ENCODE measurements around the gene THRB. TPM values are rescaled to one million over a fixed set of nuclear protein-coding genes. Genes with fewer than 3 reads are reported as not detected.

THRB gene
- total RNA-seq, 1 experiment from 2014 or later, result 5.8 TPM

DNA sequence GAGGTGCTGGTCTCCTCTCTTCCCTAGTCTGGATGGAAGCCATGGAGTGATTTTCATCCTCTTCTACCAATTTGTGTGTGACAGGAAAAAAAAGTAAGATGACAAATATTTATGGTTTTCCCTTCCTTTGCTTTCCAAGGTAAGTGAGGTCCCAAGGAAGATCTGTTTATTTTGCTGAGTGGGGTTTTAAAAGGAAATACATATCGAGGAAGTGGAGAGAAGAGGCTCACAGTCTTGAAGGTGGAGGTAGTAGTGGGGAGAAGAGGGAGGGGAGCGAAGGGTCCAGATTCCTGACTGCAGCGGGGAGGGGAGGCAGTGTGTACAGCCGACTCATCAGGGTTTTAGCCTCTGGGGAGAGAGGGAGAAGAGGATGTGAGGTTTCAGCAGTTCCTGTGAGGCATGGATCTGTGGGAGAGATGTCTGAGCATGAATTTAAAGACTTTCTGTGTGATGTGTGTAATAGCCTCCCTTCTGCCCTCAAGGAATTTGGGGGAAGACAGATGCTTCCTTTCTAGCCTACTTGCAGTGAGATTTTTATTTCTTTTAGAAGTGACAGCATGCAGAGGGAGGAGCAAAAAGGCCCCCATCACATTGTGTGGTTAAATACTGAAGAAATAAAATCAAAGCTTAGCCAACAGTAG, 272.4 kb downstream of the THRB start (continued):
- TF ChIP-seq, protein P1, sequence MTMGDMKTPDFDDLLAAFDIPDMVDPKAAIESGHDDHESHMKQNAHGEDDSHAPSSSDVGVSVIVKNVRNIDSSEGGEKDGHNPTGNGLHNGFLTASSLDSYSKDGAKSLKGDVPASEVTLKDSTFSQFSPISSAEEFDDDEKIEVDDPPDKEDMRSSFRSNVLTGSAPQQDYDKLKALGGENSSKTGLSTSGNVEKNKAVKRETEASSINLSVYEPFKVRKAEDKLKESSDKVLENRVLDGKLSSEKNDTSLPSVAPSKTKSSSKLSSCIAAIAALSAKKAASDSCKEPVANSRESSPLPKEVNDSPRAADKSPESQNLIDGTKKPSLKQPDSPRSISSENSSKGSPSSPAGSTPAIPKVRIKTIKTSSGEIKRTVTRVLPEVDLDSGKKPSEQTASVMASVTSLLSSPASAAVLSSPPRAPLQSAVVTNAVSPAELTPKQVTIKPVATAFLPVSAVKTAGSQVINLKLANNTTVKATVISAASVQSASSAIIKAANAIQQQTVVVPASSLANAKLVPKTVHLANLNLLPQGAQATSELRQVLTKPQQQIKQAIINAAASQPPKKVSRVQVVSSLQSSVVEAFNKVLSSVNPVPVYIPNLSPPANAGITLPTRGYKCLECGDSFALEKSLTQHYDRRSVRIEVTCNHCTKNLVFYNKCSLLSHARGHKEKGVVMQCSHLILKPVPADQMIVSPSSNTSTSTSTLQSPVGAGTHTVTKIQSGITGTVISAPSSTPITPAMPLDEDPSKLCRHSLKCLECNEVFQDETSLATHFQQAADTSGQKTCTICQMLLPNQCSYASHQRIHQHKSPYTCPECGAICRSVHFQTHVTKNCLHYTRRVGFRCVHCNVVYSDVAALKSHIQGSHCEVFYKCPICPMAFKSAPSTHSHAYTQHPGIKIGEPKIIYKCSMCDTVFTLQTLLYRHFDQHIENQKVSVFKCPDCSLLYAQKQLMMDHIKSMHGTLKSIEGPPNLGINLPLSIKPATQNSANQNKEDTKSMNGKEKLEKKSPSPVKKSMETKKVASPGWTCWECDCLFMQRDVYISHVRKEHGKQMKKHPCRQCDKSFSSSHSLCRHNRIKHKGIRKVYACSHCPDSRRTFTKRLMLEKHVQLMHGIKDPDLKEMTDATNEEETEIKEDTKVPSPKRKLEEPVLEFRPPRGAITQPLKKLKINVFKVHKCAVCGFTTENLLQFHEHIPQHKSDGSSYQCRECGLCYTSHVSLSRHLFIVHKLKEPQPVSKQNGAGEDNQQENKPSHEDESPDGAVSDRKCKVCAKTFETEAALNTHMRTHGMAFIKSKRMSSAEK (CRISPR knock-in tag; IDR thresholded peaks at IDR 0.05; ENCODE audit: borderline replicate concordance), result no peak
- no peak for TF ChIP-seq MLX (CRISPR knock-in tag; IDR thresholded peaks at IDR 0.05)
- no peak for TF ChIP-seq STAT6 (CRISPR knock-in tag; conservative IDR thresholded peaks at IDR 0.05; ENCODE audit: low read depth)
- no peak for TF ChIP-seq EMX1 (CRISPR knock-in tag; IDR thresholded peaks at IDR 0.05)
- no peak for TF ChIP-seq OVOL2 (CRISPR knock-in tag; IDR thresholded peaks at IDR 0.05; ENCODE audit: borderline replicate concordance)
- TF ChIP-seq, protein P2, sequence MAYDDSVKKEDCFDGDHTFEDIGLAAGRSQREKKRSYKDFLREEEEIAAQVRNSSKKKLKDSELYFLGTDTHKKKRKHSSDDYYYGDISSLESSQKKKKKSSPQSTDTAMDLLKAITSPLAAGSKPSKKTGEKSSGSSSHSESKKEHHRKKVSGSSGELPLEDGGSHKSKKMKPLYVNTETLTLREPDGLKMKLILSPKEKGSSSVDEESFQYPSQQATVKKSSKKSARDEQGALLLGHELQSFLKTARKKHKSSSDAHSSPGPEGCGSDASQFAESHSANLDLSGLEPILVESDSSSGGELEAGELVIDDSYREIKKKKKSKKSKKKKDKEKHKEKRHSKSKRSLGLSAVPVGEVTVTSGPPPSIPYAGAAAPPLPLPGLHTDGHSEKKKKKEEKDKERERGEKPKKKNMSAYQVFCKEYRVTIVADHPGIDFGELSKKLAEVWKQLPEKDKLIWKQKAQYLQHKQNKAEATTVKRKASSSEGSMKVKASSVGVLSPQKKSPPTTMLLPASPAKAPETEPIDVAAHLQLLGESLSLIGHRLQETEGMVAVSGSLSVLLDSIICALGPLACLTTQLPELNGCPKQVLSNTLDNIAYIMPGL (CRISPR knock-in tag; IDR thresholded peaks at IDR 0.05), result no peak
- TF ChIP-seq ZNF416 (CRISPR knock-in tag; IDR thresholded peaks at IDR 0.05), result no peak
- TF ChIP-seq FOXP1 (CRISPR knock-in tag; IDR thresholded peaks at IDR 0.05; ENCODE audit: borderline replicate concordance), result no peak
- TF ChIP-seq ATF2 (CRISPR knock-in tag; IDR thresholded peaks at IDR 0.05; ENCODE audit: borderline replicate concordance, low read depth), result no peak
- no peak for TF ChIP-seq ETV6 (CRISPR knock-in tag; IDR thresholded peaks at IDR 0.05)

- Mint-ChIP-seq H3K27ac (0 out of 2 replicates have a peak overlapping the region, but pooled peaks have one; percentile 6), H3K4me1 (peaks cover 38% of the 10 kb centered on the region), H3K27me3 (ENCODE audit: low read depth) (no peaks in the 10 kb centered on the region), H3K9me3 (no peaks in the 10 kb centered on the region), H3K36me3 (no peaks in the 10 kb centered on the region), H3K4me3 (no peak overlapping the region)
- CTCF ChIA-PET, result interaction anchor here (0.8 to 1.7 kb wide), 2 partner anchors 23 to 35 kb away, joined by 3 to 5 read pairs; no protein-coding TSS in a partner anchor
- POLR2A ChIA-PET, result no interaction called here
- no peak for DNase-seq (ENCODE audit: low spot score)
- peak; percentile 38 for ATAC-seq
- TF ChIP-seq ZNF263 (CRISPR knock-in tag; IDR thresholded peaks at IDR 0.05; ENCODE audit: low read depth) (no peak), FOXP1 (CRISPR knock-in tag; IDR thresholded peaks at IDR 0.05; ENCODE audit: borderline replicate concordance) (no peak), ZNF425 (CRISPR knock-in tag; conservative IDR thresholded peaks at IDR 0.05) (no peak)
- TF ChIP-seq, protein P3, sequence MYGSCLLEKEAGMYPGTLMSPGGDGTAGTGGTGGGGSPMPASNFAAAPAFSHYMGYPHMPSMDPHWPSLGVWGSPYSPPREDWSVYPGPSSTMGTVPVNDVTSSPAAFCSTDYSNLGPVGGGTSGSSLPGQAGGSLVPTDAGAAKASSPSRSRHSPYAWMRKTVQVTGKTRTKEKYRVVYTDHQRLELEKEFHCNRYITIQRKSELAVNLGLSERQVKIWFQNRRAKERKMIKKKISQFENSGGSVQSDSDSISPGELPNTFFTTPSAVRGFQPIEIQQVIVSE (CRISPR knock-in tag; IDR thresholded peaks at IDR 0.05; ENCODE audit: borderline replicate concordance), result peak; percentile 9; the same call in 1 of the 2 replicates
Measured at GRCh38 chr3:24220859-24221657, 273.6 kb downstream of the THRB start.
